Mammary epithelial cell (primary cell): ENCODE measurements around the gene YEATS4.

Source experiments
- CTCF ChIP-seq, 2 donors: IDR thresholded peaks in 1 of 2; conservative IDR thresholded peaks in 1 of 2; 2 replicates each; pipeline ENCODE4 v1.5.1; 2011 to 2012; ENCODE audit warnings: inconsistent platforms in 2 of 2, low read length in 2 of 2, mild to moderate bottlenecking in 2 of 2, control low read depth in 1 of 2, low read depth in 1 of 2; ENCODE audit not compliant: insufficient read depth in 1 of 2; ENCODE audit errors: extremely low read depth in 1 of 2
- EZH2 ChIP-seq: IDR thresholded peaks from 2 replicates; pipeline ENCODE4 v1.6.1; 2012; ENCODE audit warnings: low read length, inconsistent platforms, borderline replicate concordance

DNA sequence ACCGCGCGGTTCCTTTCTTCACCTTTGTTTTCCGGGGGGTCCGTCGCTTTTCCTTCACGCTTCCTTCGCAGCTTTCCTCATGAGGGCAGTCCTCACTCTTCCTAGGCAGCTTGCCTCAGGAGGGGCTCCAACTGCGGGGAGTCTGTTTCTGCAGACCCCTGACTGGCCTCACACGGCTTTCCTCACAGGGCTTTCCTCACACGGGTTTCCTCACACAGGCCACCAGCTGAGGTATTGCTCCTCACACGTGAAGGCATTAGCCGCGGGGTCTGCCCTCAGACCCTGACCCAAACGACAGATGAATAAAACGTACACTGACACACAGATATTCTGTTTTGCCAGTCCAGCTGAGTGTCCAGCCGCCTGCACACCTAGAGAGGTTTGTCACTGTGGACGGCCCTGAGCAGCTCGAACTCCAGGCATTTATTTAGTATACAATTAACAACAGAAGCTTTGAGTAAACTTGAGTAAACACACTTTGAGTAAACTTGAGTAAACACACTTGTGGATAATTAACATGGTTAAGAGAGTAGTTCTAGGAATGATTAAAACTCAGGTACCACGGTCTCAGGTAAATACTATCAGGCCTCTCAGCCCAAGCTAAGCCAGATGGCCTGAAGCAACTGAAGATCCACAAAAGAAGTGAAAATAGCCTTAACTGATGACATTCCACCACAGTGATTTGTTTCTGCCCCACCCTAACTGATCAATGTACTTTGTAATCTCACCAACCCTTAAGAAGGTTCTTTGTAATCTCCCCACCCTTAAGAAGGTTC, 27.4 kb upstream of the YEATS4 start:
- TF ChIP-seq CTCF (conservative IDR thresholded peaks at IDR 0.05 in 1 of 2, IDR thresholded peaks at IDR 0.05 in 1 of 2; ENCODE audit: extremely low read depth in 1 of 2, insufficient read depth in 1 of 2, low read depth in 1 of 2, low read length in 2 of 2), result no peak
- no peak for TF ChIP-seq EZH2
